ENCODE data around the gene MAP3K8.

MAP3K8 gene

GRCh38 chr10:30502266-30503060 lies 68.5 kb downstream of the MAP3K8 start:
- 40 to 43% methylated on average over 11 of the region's 11 CpGs for WGBS, 2 experiments
- Histone ChIP-seq H3K9me3 (ENCODE audit: control insufficient read depth, low read length) (no peaks in the 10 kb centered on the region), H3K36me3 (ENCODE audit: control insufficient read depth, insufficient read depth, low read length) (no peaks in the 10 kb centered on the region), H3K4me3 (ENCODE audit: insufficient read depth, low read depth, low read length) (no peak overlapping the region), H3K4me1 (ENCODE audit: control insufficient read depth, insufficient read depth, low read length) (peaks cover 8% of the 10 kb centered on the region), H3K27ac (ENCODE audit: insufficient read depth, low read depth, low read length, poor library complexity, severe bottlenecking) (no peak overlapping the region), H3K27me3 (ENCODE audit: control insufficient read depth, insufficient read depth, low read length, poor library complexity, severe bottlenecking) (no peaks in the 10 kb centered on the region)

GRCh38 chr10:30503700-30504266 lies 69.8 kb downstream of the MAP3K8 start:
- no peaks in the 10 kb centered on the region for H3K36me3 ChIP-seq (ENCODE audit: control insufficient read depth, insufficient read depth, low read length)
- no peaks in the 10 kb centered on the region for H3K27me3 ChIP-seq (ENCODE audit: control insufficient read depth, insufficient read depth, low read length, poor library complexity, severe bottlenecking)
- H3K4me3 ChIP-seq (ENCODE audit: insufficient read depth, low read depth, low read length): no peak overlapping the region
- H3K4me1 ChIP-seq (ENCODE audit: control insufficient read depth, insufficient read depth, low read length): peaks cover 8% of the 10 kb centered on the region
- 93 to 95% methylated on average over 10 of the region's 10 CpGs for WGBS, 2 experiments
- H3K27ac ChIP-seq (ENCODE audit: insufficient read depth, low read depth, low read length, poor library complexity, severe bottlenecking): no peak overlapping the region
- no peaks in the 10 kb centered on the region for H3K9me3 ChIP-seq (ENCODE audit: control insufficient read depth, low read length)

- Histone ChIP-seq H3K4me3 (ENCODE audit: insufficient read depth, low read depth, low read length) (no peak overlapping the region), H3K27ac (ENCODE audit: insufficient read depth, low read depth, low read length, poor library complexity, severe bottlenecking) (no peak overlapping the region), H3K27me3 (ENCODE audit: control insufficient read depth, insufficient read depth, low read length, poor library complexity, severe bottlenecking) (no peaks in the 10 kb centered on the region), H3K36me3 (ENCODE audit: control insufficient read depth, insufficient read depth, low read length) (no peaks in the 10 kb centered on the region), H3K9me3 (ENCODE audit: control insufficient read depth, low read length) (no peaks in the 10 kb centered on the region), H3K4me1 (ENCODE audit: control insufficient read depth, insufficient read depth, low read length) (peaks cover 8% of the 10 kb centered on the region)
- WGBS, 2 experiments: 88 to 93% methylated on average over 8 of the region's 8 CpGs
Measured at GRCh38 chr10:30505543-30506298, 71.7 kb downstream of the MAP3K8 start.

- WGBS, 2 experiments: 96 to 98% methylated on average over 3 of the region's 3 CpGs
- Histone ChIP-seq H3K4me1 (ENCODE audit: control insufficient read depth, insufficient read depth, low read length) (no peaks in the 10 kb centered on the region), H3K4me3 (ENCODE audit: insufficient read depth, low read depth, low read length) (no peak overlapping the region), H3K27me3 (ENCODE audit: control insufficient read depth, insufficient read depth, low read length, poor library complexity, severe bottlenecking) (no peaks in the 10 kb centered on the region), H3K9me3 (ENCODE audit: control insufficient read depth, low read length) (no peaks in the 10 kb centered on the region), H3K36me3 (ENCODE audit: control insufficient read depth, insufficient read depth, low read length) (no peaks in the 10 kb centered on the region), H3K27ac (ENCODE audit: insufficient read depth, low read depth, low read length, poor library complexity, severe bottlenecking) (no peak overlapping the region)
Measured at GRCh38 chr10:30509508-30509907, 75.5 kb downstream of the MAP3K8 start.

GRCh38 chr10:30510184-30510931 lies 76.4 kb downstream of the MAP3K8 start:
- Histone ChIP-seq H3K27me3 (ENCODE audit: control insufficient read depth, insufficient read depth, low read length, poor library complexity, severe bottlenecking) (no peaks in the 10 kb centered on the region), H3K9me3 (ENCODE audit: control insufficient read depth, low read length) (no peaks in the 10 kb centered on the region), H3K4me1 (ENCODE audit: control insufficient read depth, insufficient read depth, low read length) (no peaks in the 10 kb centered on the region), H3K36me3 (ENCODE audit: control insufficient read depth, insufficient read depth, low read length) (no peaks in the 10 kb centered on the region), H3K4me3 (ENCODE audit: insufficient read depth, low read depth, low read length) (no peak overlapping the region), H3K27ac (ENCODE audit: insufficient read depth, low read depth, low read length, poor library complexity, severe bottlenecking) (no peak overlapping the region)
- 81 to 90% methylated on average over 7 to 8 of the region's 8 CpGs for WGBS, 2 experiments

GRCh38 chr10:30510932-30511700 lies 77.1 kb downstream of the MAP3K8 start:
- Histone ChIP-seq H3K9me3 (ENCODE audit: control insufficient read depth, low read length) (no peaks in the 10 kb centered on the region), H3K27me3 (ENCODE audit: control insufficient read depth, insufficient read depth, low read length, poor library complexity, severe bottlenecking) (no peaks in the 10 kb centered on the region), H3K4me3 (ENCODE audit: insufficient read depth, low read depth, low read length) (no peak overlapping the region), H3K36me3 (ENCODE audit: control insufficient read depth, insufficient read depth, low read length) (no peaks in the 10 kb centered on the region), H3K4me1 (ENCODE audit: control insufficient read depth, insufficient read depth, low read length) (no peaks in the 10 kb centered on the region), H3K27ac (ENCODE audit: insufficient read depth, low read depth, low read length, poor library complexity, severe bottlenecking) (no peak overlapping the region)
- 91 to 92% methylated on average over 2 to 4 of the region's 4 CpGs for WGBS, 2 experiments
